ENCODE data around the gene BCAS1.

Gene BCAS1

GRCh38 chr20:54038961-54039360, 31.4 kb downstream of the BCAS1 start:
- Histone ChIP-seq H2AFZ (ENCODE audit: low read length) (no peak overlapping the region), H3K36me3 (ENCODE audit: insufficient read depth, low read length) (no peaks in the 10 kb centered on the region), H3K79me2 (ENCODE audit: insufficient read depth, low read length) (no peaks in the 10 kb centered on the region)

GRCh38 chr20:54037525-54037924, 32.9 kb downstream of the BCAS1 start:
- Histone ChIP-seq H3K9me2 (ENCODE audit: low read depth, low read length) (no peaks in the 10 kb centered on the region), H3K4me3 (ENCODE audit: low read depth, low read length, poor library complexity, severe bottlenecking) (no peak overlapping the region), H3K36me3 (ENCODE audit: insufficient read depth, low read length) (no peaks in the 10 kb centered on the region), H3K9ac (ENCODE audit: low read length) (no peak overlapping the region), H4K20me1 (ENCODE audit: insufficient read depth, low read length) (no peaks in the 10 kb centered on the region), H3K4me2 (ENCODE audit: low read length) (no peak overlapping the region), H3F3A (ENCODE audit: insufficient read depth, low read length) (no peaks in the 10 kb centered on the region), H3K27me3 (ENCODE audit: insufficient read depth, low read length) (no peaks in the 10 kb centered on the region), H2AFZ (ENCODE audit: low read length) (no peak overlapping the region), H3K4me1 (ENCODE audit: insufficient read depth, low read length, severe bottlenecking) (no peaks in the 10 kb centered on the region), H3K9me3 (ENCODE audit: low read length) (no peaks in the 10 kb centered on the region), H3K79me2 (ENCODE audit: insufficient read depth, low read length) (no peaks in the 10 kb centered on the region), H3K27ac (ENCODE audit: low read depth, low read length, poor library complexity, severe bottlenecking) (no peak overlapping the region)
- TF ChIP-seq EZH2 (IDR thresholded peaks at IDR 0.05; ENCODE audit: borderline replicate concordance, low read length), result no peak
- no peak for TF ChIP-seq CTCF (IDR thresholded peaks at IDR 0.05; ENCODE audit: low read length)

More at GRCh38 chr20:54038961-54039360, 31.4 kb downstream of the BCAS1 start:
- Histone ChIP-seq H3K4me2 (ENCODE audit: low read length) (no peak overlapping the region), H3K4me1 (ENCODE audit: insufficient read depth, low read length, severe bottlenecking) (no peaks in the 10 kb centered on the region), H3K9me2 (ENCODE audit: low read depth, low read length) (no peaks in the 10 kb centered on the region), H3K27me3 (ENCODE audit: insufficient read depth, low read length) (no peaks in the 10 kb centered on the region), H3K9ac (ENCODE audit: low read length) (no peak overlapping the region), H4K20me1 (ENCODE audit: insufficient read depth, low read length) (no peaks in the 10 kb centered on the region), H3K4me3 (ENCODE audit: low read depth, low read length, poor library complexity, severe bottlenecking) (no peak overlapping the region), H3K9me3 (ENCODE audit: low read length) (no peaks in the 10 kb centered on the region), H3F3A (ENCODE audit: insufficient read depth, low read length) (no peaks in the 10 kb centered on the region), H3K27ac (ENCODE audit: low read depth, low read length, poor library complexity, severe bottlenecking) (no peak overlapping the region)
- no peak for TF ChIP-seq CTCF (IDR thresholded peaks at IDR 0.05; ENCODE audit: low read length)
- TF ChIP-seq EZH2 (IDR thresholded peaks at IDR 0.05; ENCODE audit: borderline replicate concordance, low read length), result no peak

GRCh38 chr20:54029643-54030042, 40.8 kb downstream of the BCAS1 start:
- no peaks in the 10 kb centered on the region for H3K9me2 ChIP-seq (ENCODE audit: low read depth, low read length)
- no peaks in the 10 kb centered on the region for H3K4me1 ChIP-seq (ENCODE audit: insufficient read depth, low read length, severe bottlenecking)
- H3K79me2 ChIP-seq (ENCODE audit: insufficient read depth, low read length), result no peaks in the 10 kb centered on the region
- no peaks in the 10 kb centered on the region for H3K36me3 ChIP-seq (ENCODE audit: insufficient read depth, low read length)
- H3F3A ChIP-seq (ENCODE audit: insufficient read depth, low read length), result no peaks in the 10 kb centered on the region
- H3K9ac ChIP-seq (ENCODE audit: low read length), result no peak overlapping the region
- no peak overlapping the region for H3K27ac ChIP-seq (ENCODE audit: low read depth, low read length, poor library complexity, severe bottlenecking)
- TF ChIP-seq EZH2 (IDR thresholded peaks at IDR 0.05; ENCODE audit: borderline replicate concordance, low read length), result no peak
- TF ChIP-seq CTCF (IDR thresholded peaks at IDR 0.05; ENCODE audit: low read length), result no peak
- no peaks in the 10 kb centered on the region for H3K9me3 ChIP-seq (ENCODE audit: low read length)
- no peak overlapping the region for H3K4me2 ChIP-seq (ENCODE audit: low read length)
- no peak overlapping the region for H2AFZ ChIP-seq (ENCODE audit: low read length)
- no peaks in the 10 kb centered on the region for H3K27me3 ChIP-seq (ENCODE audit: insufficient read depth, low read length)
- H3K4me3 ChIP-seq (ENCODE audit: low read depth, low read length, poor library complexity, severe bottlenecking), result no peak overlapping the region
- no peaks in the 10 kb centered on the region for H4K20me1 ChIP-seq (ENCODE audit: insufficient read depth, low read length)
